A204.1 (cell line): Measurements from ENCODE around the gene ZNF722.
"Not testable (repeated sequence)": the region's sequence is repeated elsewhere in the genome, so short reads cannot be mapped to it uniquely, and the experiment has no call there.

Experiments used
- FAIRE-seq: peaks from 2 replicates; lab custom pipeline; 2012; peaks lifted over from hg19 to GRCh38; lab: Jason Lieb, UNC

ZNF722 gene

DNA sequence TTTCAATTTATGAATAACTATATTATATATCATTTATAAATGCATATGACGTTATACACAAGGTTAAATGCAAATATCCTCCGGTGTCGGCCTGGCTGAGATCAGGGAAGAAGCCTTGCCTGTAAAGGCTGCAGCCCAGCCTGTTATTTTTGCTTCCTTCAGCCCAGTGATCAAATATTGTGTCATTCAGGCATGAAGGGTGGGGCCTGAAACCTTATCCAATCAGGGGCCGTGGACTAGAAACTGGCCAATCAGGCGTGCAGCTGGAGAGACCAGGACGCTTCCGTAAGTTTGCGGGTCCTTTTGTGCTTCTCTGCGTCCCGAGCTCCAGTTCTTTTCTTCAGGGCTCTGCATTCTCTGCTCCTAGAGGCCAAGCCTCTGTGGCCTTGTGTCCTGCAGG, at the start of gene ZNF722:
Gene ZNF722 (plus strand): TSS at position 301 of the 400 bp plus-strand sequence. CDS start 113 bp downstream, outside the sequence.
- FAIRE-seq: no peak

DNA sequence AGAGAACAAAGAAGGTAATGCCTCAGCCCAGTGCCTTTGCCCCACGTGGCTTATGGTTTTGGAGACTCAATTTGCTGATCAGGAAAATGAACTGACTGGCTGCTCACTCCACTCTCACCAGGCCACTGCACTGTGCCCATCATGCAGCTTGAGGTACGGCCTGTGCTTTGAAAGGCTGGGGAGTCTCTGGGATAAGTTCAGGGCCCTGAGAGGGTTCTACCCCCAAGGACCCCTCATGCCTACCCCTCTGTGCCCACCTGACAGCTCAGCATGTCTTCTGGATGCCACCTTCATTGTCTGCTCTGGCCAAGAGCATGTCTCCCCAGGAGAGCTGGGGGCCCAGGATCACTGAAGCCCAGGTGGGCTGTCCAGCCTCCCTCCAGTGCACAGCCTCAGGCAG, 45.5 kb upstream of the ZNF722 start:
- FAIRE-seq: no peak

- no peak for FAIRE-seq
Measured at GRCh38 chr7:63968629-63969028, 30.0 kb upstream of the ZNF722 start.

- not testable (repeated sequence) for FAIRE-seq
Measured at GRCh38 chr7:64015496-64015895, 16.8 kb downstream of the ZNF722 start.

DNA sequence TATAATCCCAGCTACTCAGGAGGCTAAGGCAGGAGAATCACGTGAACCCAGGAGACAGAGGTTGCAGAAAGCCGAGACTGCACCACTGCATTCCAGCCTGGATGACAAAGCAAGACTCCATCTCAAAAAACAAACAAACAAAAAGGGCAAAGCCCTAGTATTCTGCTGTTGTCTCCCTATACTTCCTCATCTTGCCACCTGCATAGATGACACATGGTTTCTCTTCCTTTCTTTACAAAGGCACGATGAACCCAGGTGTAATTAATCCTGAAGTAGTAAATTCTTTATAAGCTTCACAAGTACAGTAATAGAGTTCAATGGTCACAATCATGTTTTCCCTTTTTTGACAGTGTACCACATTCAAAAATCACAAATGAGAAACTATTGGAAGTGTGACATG, 36.7 kb downstream of the ZNF722 start:
- no peak for FAIRE-seq

GRCh38 chr7:64037095-64037494, 38.4 kb downstream of the ZNF722 start:
- no peak for FAIRE-seq

- FAIRE-seq: peak; percentile 16
Measured at GRCh38 chr7:64045301-64046040, 46.8 kb downstream of the ZNF722 start, which contains the start of gene ZNF727. Gene ZNF727 (plus strand): TSS chr7:64045434. CDS start chr7:64045622, 188 bp downstream.

- FAIRE-seq: no peak
Measured at GRCh38 chr7:64046041-64046389, 47.4 kb downstream of the ZNF722 start.
